Hepatic stellate cell (primary cell): ENCODE measurements around the gene GHDC.

ENCODE experiments used
- DNase-seq: peaks from one replicate; pipeline ENCODE4 v3.0.0; 2011; ENCODE audit warnings: low spot score

The GHDC gene

DNA sequence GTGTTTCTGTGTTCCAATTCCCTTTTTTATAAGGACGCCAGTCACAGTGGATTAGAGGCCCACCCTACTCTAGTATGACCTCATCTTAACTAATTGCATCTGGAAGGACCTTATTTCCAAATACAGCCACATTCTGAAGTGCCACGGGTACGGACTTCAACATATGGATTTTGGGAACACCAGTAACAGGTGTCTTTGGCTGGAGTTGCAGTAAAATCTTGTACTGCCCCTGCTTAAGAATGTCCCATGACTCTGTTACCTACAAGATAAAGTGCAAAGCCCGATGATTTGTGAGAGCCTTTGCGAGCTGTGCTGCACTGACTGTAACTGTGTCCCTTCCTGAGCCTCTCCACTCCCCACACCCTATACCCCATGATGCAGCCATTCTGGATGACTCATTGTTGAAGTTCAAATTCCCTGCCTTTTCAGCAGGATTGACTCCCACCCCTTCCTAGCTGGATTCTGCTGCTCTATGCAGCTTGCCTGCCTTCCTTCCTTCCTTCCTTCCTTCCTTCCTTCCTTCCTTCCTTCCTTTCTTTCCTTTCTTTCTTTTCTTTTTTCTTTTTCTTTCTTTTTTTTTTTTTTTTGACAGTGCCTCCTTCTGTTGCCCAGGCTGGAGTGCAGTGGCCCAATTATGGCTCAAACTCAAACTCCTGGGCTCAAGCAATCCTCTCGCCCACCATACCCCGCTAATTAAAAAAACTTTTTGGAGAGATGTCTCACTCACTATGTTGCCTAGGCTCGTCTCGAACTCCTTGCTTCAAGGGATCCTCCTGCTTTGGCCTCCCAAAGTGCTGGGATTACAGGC, 11.2 kb downstream of the GHDC start:
- peak; percentile 70 for DNase-seq

DNA sequence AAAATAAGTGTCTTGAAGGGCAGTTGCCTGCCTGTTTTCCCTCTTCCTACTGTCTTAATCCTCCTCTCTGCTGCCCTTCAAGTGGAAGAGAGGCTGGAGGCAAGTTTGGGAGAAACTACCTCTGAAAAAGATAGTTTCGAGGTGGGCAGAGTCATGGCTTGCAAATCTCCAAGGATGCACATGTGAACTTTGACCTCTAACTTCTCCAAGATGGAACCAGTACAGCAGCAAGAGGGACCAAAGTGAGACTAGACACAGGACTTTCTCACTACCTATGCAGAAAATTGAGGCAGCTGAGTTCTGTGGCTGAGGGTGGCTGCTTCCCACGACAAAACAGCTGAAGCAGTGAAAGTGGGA, 12.5 kb downstream of the GHDC start:
- DNase-seq = no peak

GRCh38 chr17:42180922-42181850, 13.1 kb downstream of the GHDC start, which contains the start of gene KCNH4:
KCNH4 (minus strand) TSS chr17:42181142; CDS start chr17:42180945, 197 bp downstream.
- peak; percentile 78 for DNase-seq

- DNase-seq = no peak
These were observed 13.8 kb downstream of the GHDC start for GRCh38 chr17:42180411-42180921.

GRCh38 chr17:42179911-42180410, 14.3 kb downstream of the GHDC start:
- peak; percentile 72 for DNase-seq

DNA sequence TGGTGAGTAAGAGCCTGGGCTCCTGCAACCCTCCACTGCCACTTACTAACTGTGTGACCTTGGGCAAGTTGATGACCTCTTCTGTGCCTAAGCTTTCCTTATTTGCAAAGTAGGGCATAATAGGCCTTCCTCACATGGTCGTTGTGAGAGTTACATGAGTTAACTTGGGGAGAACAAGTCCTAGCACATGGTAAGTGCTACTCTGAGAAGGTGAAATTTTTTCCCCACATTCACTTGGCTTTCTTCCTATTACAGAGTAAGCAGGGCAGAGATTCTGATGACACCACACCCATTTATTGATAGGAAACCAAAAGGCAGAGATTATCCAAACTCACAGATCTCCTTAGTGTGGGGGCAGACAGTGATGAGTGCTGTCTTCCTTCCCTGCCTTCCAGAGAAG, 15.0 kb downstream of the GHDC start:
- no peak for DNase-seq

GRCh38 chr17:42178817-42179216, 15.5 kb downstream of the GHDC start:
- DNase-seq = no peak

- no peak for DNase-seq
These were observed 16.6 kb downstream of the GHDC start for GRCh38 chr17:42177684-42178083.

DNA sequence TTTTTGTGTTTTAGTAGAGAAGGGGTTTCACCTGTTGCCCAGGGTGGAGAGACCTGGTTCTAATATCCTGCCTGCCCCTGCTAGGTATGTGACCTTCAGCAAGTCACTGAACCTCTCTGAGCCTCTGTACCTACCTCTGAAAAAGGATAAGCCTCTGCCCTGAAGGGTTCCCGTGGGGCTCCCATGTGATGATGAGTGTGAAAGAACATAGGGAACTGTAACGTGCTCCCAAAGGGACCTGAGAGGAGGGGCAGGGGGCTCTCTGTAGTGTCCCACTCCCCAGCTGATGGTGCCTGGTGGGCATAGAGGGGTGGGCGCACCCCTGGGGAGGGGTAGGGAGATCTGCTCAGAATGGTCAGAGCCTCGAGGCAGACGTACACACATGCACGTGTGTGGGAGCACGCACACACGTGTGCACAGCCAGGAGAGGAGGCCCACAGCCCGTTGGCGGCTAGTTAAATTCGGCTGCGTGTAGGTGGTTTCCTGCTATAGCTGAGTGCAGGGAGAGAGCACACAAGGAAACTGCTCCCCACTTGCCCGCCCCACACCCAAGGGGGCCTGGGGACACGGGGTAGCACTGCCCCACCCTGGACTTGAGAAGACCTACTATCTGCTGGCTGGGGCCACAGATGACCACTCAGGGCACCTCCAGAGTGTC, 20.0 kb downstream of the GHDC start:
- no peak for DNase-seq

GRCh38 chr17:42171831-42172230, 22.5 kb downstream of the GHDC start:
- no peak for DNase-seq

DNA sequence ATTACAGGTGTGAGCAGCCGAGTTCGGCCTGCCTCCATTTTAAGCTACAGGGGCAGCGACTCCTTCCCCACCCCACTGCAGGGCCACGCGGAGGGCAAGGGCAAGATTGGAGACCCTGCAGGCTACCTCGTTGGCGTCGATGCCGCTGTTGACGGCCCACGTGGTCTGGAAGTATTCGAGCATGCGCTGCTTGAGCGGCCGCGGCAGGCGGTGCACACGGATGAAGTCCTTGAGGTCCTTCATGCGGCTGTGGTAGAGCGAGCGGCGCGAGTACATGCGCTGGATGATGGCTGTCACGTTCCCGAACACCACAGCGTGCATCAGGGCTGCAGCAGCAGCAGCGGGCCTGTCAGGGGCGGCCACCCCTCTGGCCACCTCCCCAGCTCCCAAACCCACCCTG, 24.9 kb downstream of the GHDC start:
- no peak for DNase-seq

DNA sequence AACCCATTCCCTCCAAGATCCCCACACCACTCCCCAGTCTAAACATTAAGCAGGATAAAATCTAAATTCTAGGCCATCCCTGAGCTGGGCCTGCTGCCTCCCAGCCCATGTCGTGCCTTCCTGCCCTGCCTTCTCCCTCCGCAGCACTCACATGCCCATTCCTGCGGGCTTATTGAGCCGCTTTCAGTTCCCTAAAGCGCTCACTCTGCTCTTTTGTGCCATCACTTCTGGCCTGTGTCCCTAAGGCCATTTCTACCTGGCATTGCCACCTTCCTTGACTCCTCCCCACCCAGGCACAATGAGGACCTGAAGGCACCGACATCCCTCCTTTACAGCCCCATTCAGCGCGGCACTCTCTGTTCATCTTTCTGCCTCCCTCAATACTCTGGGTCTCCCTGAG, 26.5 kb downstream of the GHDC start:
- DNase-seq = no peak

GRCh38 chr17:42166196-42166763, 28.0 kb downstream of the GHDC start:
- no peak for DNase-seq

- DNase-seq = no peak
These were observed 28.5 kb downstream of the GHDC start for GRCh38 chr17:42165751-42166150.

- DNase-seq = no peak
These were observed 30.4 kb downstream of the GHDC start for GRCh38 chr17:42163696-42164407.

DNA sequence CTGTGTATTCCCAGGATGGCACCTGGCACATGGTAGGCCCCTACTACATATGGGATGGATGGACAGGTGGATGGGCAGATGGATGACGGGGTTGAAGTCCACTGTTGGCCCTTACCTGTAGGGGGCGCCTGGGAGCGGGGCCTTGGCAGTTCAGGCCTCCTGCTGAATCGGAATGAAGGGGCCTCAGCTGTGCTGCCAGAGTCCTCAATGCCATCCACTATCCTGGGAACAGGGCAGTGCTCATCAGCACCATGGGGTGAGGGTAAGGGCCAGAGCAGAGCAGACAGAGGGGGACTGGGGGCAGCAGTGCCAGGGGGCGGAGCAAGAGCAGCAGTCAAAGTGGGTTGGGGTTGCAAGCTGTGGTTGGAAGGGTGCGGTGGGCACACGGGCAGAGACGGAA, 31.2 kb downstream of the GHDC start:
- no peak for DNase-seq

- no peak for DNase-seq
These were observed 33.8 kb downstream of the GHDC start for GRCh38 chr17:42160531-42160910.

- no peak for DNase-seq
These were observed 34.3 kb downstream of the GHDC start for GRCh38 chr17:42159796-42160530.

- DNase-seq = no peak
These were observed 38.7 kb downstream of the GHDC start for GRCh38 chr17:42155614-42156045.
